Measurements from ENCODE around the gene ANKS1B. TPM values are rescaled to one million over a fixed set of nuclear protein-coding genes. Genes with fewer than 3 reads are reported as not detected.

ANKS1B gene
- total and polyA plus RNA-seq, 10 of the 15 experiments (the other 5 are each of a cell fraction or from before 2014, with no cell fraction given): 0.16 to 1.3 (median 0.82) TPM; not detected in 7

DNA sequence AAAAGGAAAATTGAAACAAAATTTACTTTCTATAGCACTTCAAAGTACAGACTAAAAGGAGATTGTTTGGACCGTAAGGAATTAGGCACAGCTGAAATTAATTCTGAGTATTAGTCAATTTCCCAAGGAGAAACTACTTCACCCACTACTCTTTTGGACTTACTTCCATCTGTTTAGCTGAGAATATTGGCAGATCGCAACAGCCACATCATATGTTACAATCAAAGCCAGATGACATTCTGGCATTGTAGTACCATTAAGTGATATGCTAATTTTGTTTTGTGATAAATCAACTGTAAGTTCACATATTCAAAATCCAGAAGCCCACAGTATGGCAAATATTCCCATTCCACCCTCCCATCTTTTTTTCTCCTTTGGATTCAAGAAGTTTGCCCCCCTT is 47.1 kb upstream of the ANKS1B start:
- H3K9ac ChIP-seq (ENCODE audit: control insufficient read depth, insufficient read depth, low read length): no peak overlapping the region
- no peaks in the 10 kb centered on the region for H3K9me3 ChIP-seq (replicated peaks; ENCODE audit: control insufficient read depth, insufficient read depth, low read length)
- H3K27me3 ChIP-seq (replicated peaks in 1 of 2; ENCODE audit: control insufficient read depth in 2 of 2, insufficient read depth in 2 of 2, low read length in 1 of 2): no peaks in the 10 kb centered on the region
- BruUV-seq (replicated peaks): no TSS peak
- no peak overlapping the region for H3K27ac ChIP-seq (ENCODE audit: control insufficient read depth, insufficient read depth)
- ATAC-seq (no peak), FAIRE-seq (no peak), DNase-seq (ENCODE audit: low read depth, low spot score) (no peak)
- ChIA-PET RAD21 (ENCODE audit: unreplicated experiment) (no interaction called here), SMC1A (ENCODE audit: uncharacterized antibody, unreplicated experiment) (no interaction called here), POLR2A (no interaction called here), CTCF (no interaction called here)
- no peaks in the 10 kb centered on the region for H3K79me2 ChIP-seq (ENCODE audit: control insufficient read depth, insufficient read depth, low read length)
- intact Hi-C loops (cut with micrococcal nuclease; ENCODE audit: unreplicated experiment) (no loop called here), in situ Hi-C loops (cut with MboI) (no loop called here)
- no peaks in the 10 kb centered on the region for H3K4me1 ChIP-seq (ENCODE audit: control insufficient read depth, insufficient read depth, low read length)
- no peak overlapping the region for H3K4me2 ChIP-seq (ENCODE audit: control insufficient read depth, insufficient read depth)
- H2AFZ ChIP-seq (ENCODE audit: control insufficient read depth, low read depth, low read length): no peak overlapping the region
- TF ChIP-seq TCF3 (IDR thresholded peaks at IDR 0.05; ENCODE audit: borderline replicate concordance, insufficient read depth, low read depth, low read length): no peak
- 100% methylated on average over 2 of the region's 2 CpGs for WGBS (ENCODE audit: insufficient coverage, insufficient replicate concordance, low lambda C conversion rate, missing lambda C conversion rate)
- H4K20me1 ChIP-seq (ENCODE audit: control insufficient read depth, insufficient read depth): no peaks in the 10 kb centered on the region
- no peaks in the 10 kb centered on the region for H3K36me3 ChIP-seq (ENCODE audit: control insufficient read depth in 2 of 2, insufficient read depth in 2 of 2, low read length in 1 of 2)
- no peak overlapping the region for H3K4me3 ChIP-seq

- H3K4me2 ChIP-seq (ENCODE audit: control insufficient read depth, insufficient read depth): no peak overlapping the region
- DNase-seq (ENCODE audit: low read depth, low spot score): no peak
- WGBS (ENCODE audit: insufficient coverage, insufficient replicate concordance, low lambda C conversion rate, missing lambda C conversion rate): 58% methylated on average over 3 of the region's 3 CpGs
- no peak for FAIRE-seq
- intact Hi-C loops (cut with micrococcal nuclease; ENCODE audit: unreplicated experiment) (no loop called here), in situ Hi-C loops (cut with MboI) (no loop called here)
- H3K79me2 ChIP-seq (ENCODE audit: control insufficient read depth, insufficient read depth, low read length): no peaks in the 10 kb centered on the region
- no peaks in the 10 kb centered on the region for H3K4me1 ChIP-seq (ENCODE audit: control insufficient read depth, insufficient read depth, low read length)
- H3K4me3 ChIP-seq: no peak overlapping the region
- no peak for TF ChIP-seq FOS (IDR thresholded peaks at IDR 0.05; ENCODE audit: borderline replicate concordance, extremely low read depth, insufficient read length)
- H3K9ac ChIP-seq (ENCODE audit: control insufficient read depth, insufficient read depth, low read length): no peak overlapping the region
- ChIA-PET RAD21 (ENCODE audit: unreplicated experiment) (no interaction called here), POLR2A (no interaction called here), CTCF (no interaction called here), SMC1A (ENCODE audit: uncharacterized antibody, unreplicated experiment) (no interaction called here)
- no peaks in the 10 kb centered on the region for H3K36me3 ChIP-seq (ENCODE audit: control insufficient read depth in 2 of 2, insufficient read depth in 2 of 2, low read length in 1 of 2)
- ATAC-seq: no peak
- no TSS peak for BruUV-seq (replicated peaks)
- no peaks in the 10 kb centered on the region for H4K20me1 ChIP-seq (ENCODE audit: control insufficient read depth, insufficient read depth)
- H3K27ac ChIP-seq (ENCODE audit: control insufficient read depth, insufficient read depth): no peak overlapping the region
- no peaks in the 10 kb centered on the region for H3K27me3 ChIP-seq (replicated peaks in 1 of 2; ENCODE audit: control insufficient read depth in 2 of 2, insufficient read depth in 2 of 2, low read length in 1 of 2)
- H3K9me3 ChIP-seq (replicated peaks; ENCODE audit: control insufficient read depth, insufficient read depth, low read length): no peaks in the 10 kb centered on the region
- no peak overlapping the region for H2AFZ ChIP-seq (ENCODE audit: control insufficient read depth, low read depth, low read length)
Measured at GRCh38 chr12:100027671-100028070, 42.9 kb upstream of the ANKS1B start.
